WTC11 (cell line): ENCODE results near the gene TMEM121. TPM values are rescaled to one million over a fixed set of nuclear protein-coding genes. Genes with fewer than 3 reads are reported as not detected.

Experiments
- ATAC-seq: fragments of 200-7000 bp; cut with Tn5 transposase; 2 replicates; pipeline ENCODE4 v1.10.0; 2021; ENCODE audit warnings: mild to moderate bottlenecking, moderate library complexity
- CTCF ChIA-PET: fragments of 300-600 bp; sonication (Branson Sonifier 250); formaldehyde crosslinking; loops from one replicate; lab custom pipeline; 2021; ENCODE audit warnings: antibody characterized with exemption; lab: Charles Lee
- POLR2A ChIA-PET: fragments of 350-600 bp; sonication (Branson Sonifier 250); formaldehyde crosslinking; loops from one replicate; lab custom pipeline; 2021; ENCODE audit warnings: antibody characterized with exemption; lab: Charles Lee
- DNase-seq: peaks from one replicate; pipeline ENCODE4 v3.0.0; 2021; ENCODE audit warnings: low spot score
- H3K27ac Mint-ChIP-seq: 2 replicates; pipeline ENCODE4 v1.8.0; 2021; ENCODE audit warnings: mixed read lengths
- H3K27me3 Mint-ChIP-seq: 2 replicates; pipeline ENCODE4 v1.8.0; 2021; ENCODE audit warnings: low read depth, mild to moderate bottlenecking, moderate library complexity, mixed read lengths
- H3K36me3 Mint-ChIP-seq: 2 replicates; pipeline ENCODE4 v1.8.0; 2021; ENCODE audit warnings: mixed read lengths
- H3K4me1 Mint-ChIP-seq: 2 replicates; pipeline ENCODE4 v1.8.0; 2022; ENCODE audit warnings: mixed read lengths
- H3K4me3 Mint-ChIP-seq: 2 replicates; pipeline ENCODE4 v1.8.0; 2021; ENCODE audit warnings: mild to moderate bottlenecking, moderate library complexity, mixed read lengths
- H3K9me3 Mint-ChIP-seq: 2 replicates; pipeline ENCODE4 v1.8.0; 2021; ENCODE audit warnings: mixed read lengths
- ATF6 ChIP-seq: sonication (generic); formaldehyde crosslinking; IDR thresholded peaks from 2 replicates; pipeline ENCODE4 v1.8.1; 2023; ENCODE audit warnings: mild to moderate bottlenecking, missing genetic modification reagents
- EMX1 ChIP-seq: fragments of 250-450 bp; sonication (Bioruptor Pico); IDR thresholded peaks from 2 replicates; pipeline ENCODE4 v1.8.0; 2021; ENCODE audit warnings: mild to moderate bottlenecking
- FOXK1 ChIP-seq: sonication (generic); formaldehyde crosslinking; IDR thresholded peaks from 2 replicates; pipeline ENCODE4 v1.8.0; 2022; ENCODE audit warnings: mild to moderate bottlenecking, moderate library complexity, missing genetic modification reagents
- FOXP4 ChIP-seq: sonication (generic); formaldehyde crosslinking; IDR thresholded peaks from 2 replicates; pipeline ENCODE4 v1.8.0; 2022; ENCODE audit warnings: mild to moderate bottlenecking, missing genetic modification reagents
- GABPB1 ChIP-seq: sonication (generic); formaldehyde crosslinking; IDR thresholded peaks from 2 replicates; pipeline ENCODE4 v1.8.1; 2023; ENCODE audit warnings: mild to moderate bottlenecking, missing genetic modification reagents
- MXD4 ChIP-seq: fragments of 250-450 bp; sonication (Bioruptor Pico); IDR thresholded peaks from 2 replicates; pipeline ENCODE4 v1.8.0; 2021; ENCODE audit warnings: mild to moderate bottlenecking, moderate library complexity, borderline replicate concordance
- NFATC4 ChIP-seq: fragments of 250-450 bp; sonication (Bioruptor Pico); IDR thresholded peaks from 2 replicates; pipeline ENCODE4 v1.9.0; 2021; ENCODE audit warnings: mild to moderate bottlenecking
- SP1 ChIP-seq: sonication (generic); formaldehyde crosslinking; conservative IDR thresholded peaks from 2 replicates; pipeline ENCODE4 v1.8.1; 2022; ENCODE audit warnings: missing genetic modification reagents
- TCF7 ChIP-seq: sonication (generic); formaldehyde crosslinking; IDR thresholded peaks from 2 replicates; pipeline ENCODE4 v1.8.0; 2022; ENCODE audit warnings: mild to moderate bottlenecking, low read depth, missing genetic modification reagents, moderate library complexity
- USF1 ChIP-seq: sonication (generic); formaldehyde crosslinking; IDR thresholded peaks from 2 replicates; pipeline ENCODE4 v1.8.0; 2022; ENCODE audit warnings: mild to moderate bottlenecking, missing genetic modification reagents
- ZNF281 ChIP-seq: sonication (generic); formaldehyde crosslinking; IDR thresholded peaks from 2 replicates; pipeline ENCODE4 v1.8.0; 2023; ENCODE audit warnings: mild to moderate bottlenecking, missing genetic modification reagents
- total RNA-seq: library from RNA; stranded (reverse); gene quantifications from 3 replicates; pipeline ENCODE4 v1.2.3, GENCODE V29; 2021
- TF ChIP-seq, protein P1 (sequence below): fragments of 250-450 bp; sonication (Bioruptor Pico); IDR thresholded peaks from 2 replicates; pipeline ENCODE4 v1.9.0; 2021; ENCODE audit warnings: moderate library complexity, mild to moderate bottlenecking, inconsistent platforms, borderline replicate concordance

Gene TMEM121
- total RNA-seq, 1 experiment from 2014 or later, result 0.81 TPM

DNA sequence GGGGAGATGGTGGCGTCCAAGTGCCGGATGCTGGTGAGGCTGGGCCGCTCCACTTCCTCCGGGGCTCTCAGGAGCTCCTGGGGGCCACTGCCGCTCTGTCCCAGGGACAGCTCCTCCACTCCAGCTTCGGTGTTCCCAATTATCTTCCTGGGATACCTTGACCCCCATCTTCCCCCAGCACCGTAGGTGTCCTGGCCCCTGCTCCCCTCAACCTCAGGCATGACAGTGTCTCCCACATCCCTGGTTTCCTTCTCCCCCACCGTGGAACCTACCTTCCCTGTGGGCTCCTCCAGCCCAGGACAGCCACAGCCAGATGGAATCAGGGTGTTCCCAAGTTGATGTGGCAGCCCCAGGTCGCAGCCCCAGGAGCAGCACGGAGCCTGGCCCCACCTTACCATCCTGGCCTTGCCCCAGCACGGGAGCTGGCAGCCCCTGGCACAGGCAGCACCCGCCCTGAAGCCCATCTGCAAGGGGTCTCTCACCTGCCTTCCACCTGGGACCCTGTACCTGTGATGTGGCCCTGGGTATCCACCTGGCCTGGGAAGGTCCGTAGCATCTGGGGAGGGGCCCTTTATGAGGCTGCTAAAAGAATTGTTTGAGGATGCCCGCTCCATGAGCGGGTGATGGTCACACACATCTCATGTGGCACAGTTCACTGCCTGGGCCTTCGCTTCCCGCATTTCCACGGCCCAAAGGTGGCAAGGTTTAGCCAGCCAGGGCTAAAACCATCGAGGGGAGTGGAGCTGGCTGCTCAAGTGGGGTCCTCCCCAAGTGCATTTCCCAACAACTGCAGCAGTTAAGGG is 4.1 kb downstream of the TMEM121 start (continued):
- TF ChIP-seq FOXK1 (CRISPR knock-in tag) (no peak), TCF7 (CRISPR knock-in tag) (no peak), USF1 (CRISPR knock-in tag) (no peak), SP1 (CRISPR knock-in tag) (no peak), ZNF281 (CRISPR knock-in tag) (no peak), EMX1 (CRISPR knock-in tag) (no peak)

DNA sequence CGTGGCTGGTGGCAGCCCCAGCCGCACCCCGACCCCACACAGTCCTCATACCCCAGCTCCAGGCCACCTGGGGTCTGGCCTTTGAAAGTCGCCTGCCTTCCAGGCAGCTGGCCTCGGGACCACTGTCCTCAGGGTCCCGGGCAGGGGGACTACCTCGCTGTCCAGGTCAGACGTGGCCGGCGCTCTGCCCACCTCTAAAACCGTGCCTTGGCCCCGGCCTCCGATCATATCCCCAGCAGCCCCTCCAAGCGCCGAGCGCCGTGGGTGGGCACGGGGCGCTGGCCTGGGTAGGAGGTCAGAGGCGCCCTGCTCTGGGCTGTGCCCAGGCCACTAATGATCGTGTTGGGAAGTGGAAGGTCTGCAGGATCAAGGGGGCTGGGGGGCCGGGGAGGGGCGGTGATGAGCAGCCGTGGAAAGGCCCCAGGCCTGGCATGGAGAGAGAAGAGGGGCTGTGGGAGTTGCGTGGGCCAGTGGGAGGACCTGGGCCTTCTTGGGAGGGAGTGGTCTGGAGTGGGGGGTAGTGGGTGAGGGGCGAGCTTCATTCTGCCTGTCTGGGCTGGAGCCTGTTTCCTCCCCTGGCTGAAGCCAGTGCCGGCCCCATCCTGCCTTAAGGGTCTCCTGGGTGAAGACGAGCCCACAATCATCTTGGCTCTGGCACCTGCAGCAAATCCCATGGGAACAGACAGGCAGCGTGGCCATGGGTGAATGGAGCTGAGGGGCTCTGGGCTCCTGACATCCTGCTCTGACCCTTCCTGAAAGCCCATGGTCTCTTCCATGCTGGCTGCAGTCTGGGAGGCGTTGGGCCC is 4.9 kb downstream of the TMEM121 start:
- H3K27ac Mint-ChIP-seq, result no peak overlapping the region
- no peaks in the 10 kb centered on the region for H3K4me1 Mint-ChIP-seq
- H3K4me3 Mint-ChIP-seq, result no peak overlapping the region
- ChIA-PET CTCF (no interaction called here), POLR2A (no interaction called here)
- H3K27me3 Mint-ChIP-seq, result peaks cover 39% of the 10 kb centered on the region
- H3K9me3 Mint-ChIP-seq, result peaks cover 17% of the 10 kb centered on the region
- H3K36me3 Mint-ChIP-seq, result peaks cover 12% of the 10 kb centered on the region; the same call in 1 of the 2 replicates
- ATAC-seq (no peak), DNase-seq (no peak)
- TF ChIP-seq MXD4, result no peak
- no peak for TF ChIP-seq FOXP4 (CRISPR knock-in tag)
- TF ChIP-seq USF1 (CRISPR knock-in tag), result no peak
- no peak for TF ChIP-seq ATF6
- TF ChIP-seq, protein P1, sequence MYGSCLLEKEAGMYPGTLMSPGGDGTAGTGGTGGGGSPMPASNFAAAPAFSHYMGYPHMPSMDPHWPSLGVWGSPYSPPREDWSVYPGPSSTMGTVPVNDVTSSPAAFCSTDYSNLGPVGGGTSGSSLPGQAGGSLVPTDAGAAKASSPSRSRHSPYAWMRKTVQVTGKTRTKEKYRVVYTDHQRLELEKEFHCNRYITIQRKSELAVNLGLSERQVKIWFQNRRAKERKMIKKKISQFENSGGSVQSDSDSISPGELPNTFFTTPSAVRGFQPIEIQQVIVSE (CRISPR knock-in tag), result no peak
- no peak for TF ChIP-seq SP1 (CRISPR knock-in tag)
- TF ChIP-seq NFATC4, result no peak
- TF ChIP-seq GABPB1 (CRISPR knock-in tag), result no peak
